ENCODE measurements around the gene PCBP4.
"Not testable (repeated sequence)": the region's sequence is repeated elsewhere in the genome, so short reads cannot be mapped to it uniquely, and the experiment has no call there.

Gene PCBP4

GRCh38 chr3:51994530-51994929 is 27.3 kb upstream of the PCBP4 start:
- DNase-seq (ENCODE audit: low read depth), result no peak

GRCh38 chr3:51993657-51994056 is 26.4 kb upstream of the PCBP4 start:
- not testable (repeated sequence) for DNase-seq (ENCODE audit: low read depth)

- DNase-seq (ENCODE audit: low read depth), result no peak
Measured at GRCh38 chr3:51992017-51992682, 24.9 kb upstream of the PCBP4 start.

GRCh38 chr3:51990501-51990971 is 23.3 kb upstream of the PCBP4 start:
- not testable (repeated sequence) for DNase-seq (ENCODE audit: low read depth)

GRCh38 chr3:51988286-51989146 is 21.3 kb upstream of the PCBP4 start:
- DNase-seq (ENCODE audit: low read depth), result no peak

GRCh38 chr3:51987568-51987967 is 20.3 kb upstream of the PCBP4 start:
- no peak for DNase-seq (ENCODE audit: low read depth)

GRCh38 chr3:51986010-51986947 is 19.0 kb upstream of the PCBP4 start:
- no peak for DNase-seq (ENCODE audit: low read depth)

- no peak for DNase-seq (ENCODE audit: low read depth)
Measured at GRCh38 chr3:51985063-51985462, 17.8 kb upstream of the PCBP4 start.

GRCh38 chr3:51984269-51984647 is 17.0 kb upstream of the PCBP4 start:
- no peak for DNase-seq (ENCODE audit: low read depth)

GRCh38 chr3:51983578-51984268 is 16.5 kb upstream of the PCBP4 start:
- no peak for DNase-seq (ENCODE audit: low read depth)

GRCh38 chr3:51982838-51983577 is 15.8 kb upstream of the PCBP4 start, which contains the start of gene ACY1:
TSS of gene ACY1 (plus strand) at chr3:51983535. CDS start at chr3:51984065, 530 bp downstream.
- DNase-seq (ENCODE audit: low read depth), result peak; percentile 50

GRCh38 chr3:51982352-51982837 is 15.1 kb upstream of the PCBP4 start:
- DNase-seq (ENCODE audit: low read depth), result no peak

GRCh38 chr3:51980253-51980652 is 13.0 kb upstream of the PCBP4 start:
- DNase-seq (ENCODE audit: low read depth), result no peak

- no peak for DNase-seq (ENCODE audit: low read depth)
Measured at GRCh38 chr3:51978143-51978502, 10.9 kb upstream of the PCBP4 start.

- no peak for DNase-seq (ENCODE audit: low read depth)
Measured at GRCh38 chr3:51977446-51978142, 10.3 kb upstream of the PCBP4 start.

GRCh38 chr3:51975852-51976549 is 8.7 kb upstream of the PCBP4 start:
- DNase-seq (ENCODE audit: low read depth), result no peak

- DNase-seq (ENCODE audit: low read depth), result no peak
Measured at GRCh38 chr3:51974963-51975851, 8.0 kb upstream of the PCBP4 start, which contains the start of gene ABHD14A. TSS of gene ABHD14A (plus strand) at chr3:51975064. CDS start at chr3:51975136, 72 bp downstream.

- no peak for DNase-seq (ENCODE audit: low read depth)
Measured at GRCh38 chr3:51974277-51974962, 7.2 kb upstream of the PCBP4 start.
